SJSA1 (cell line): ENCODE measurements around the gene ZNG1F. TPM values are rescaled to one million over a fixed set of nuclear protein-coding genes. Genes with fewer than 3 reads are reported as not detected.
"Not testable (repeated sequence)": the region's sequence is repeated elsewhere in the genome, so short reads cannot be mapped to it uniquely, and the experiment has no call there.

ENCODE experiments used
- DNase-seq, 2 experiments: peaks; one replicate each; pipeline ENCODE4 v3.0.0-alpha.2; 2015 to 2020; ENCODE audit warnings: low spot score in 2 of 2, low read depth in 1 of 2
- H3K27ac ChIP-seq: fragments of 250-450 bp; sonication (Bioruptor Pico); 2 replicates; pipeline ENCODE4 v1.5.1; 2020; ENCODE audit warnings: mild to moderate bottlenecking, moderate library complexity
- H3K27me3 ChIP-seq: fragments of 250-450 bp; sonication (Bioruptor Pico); replicated peaks from 2 replicates; pipeline ENCODE4 v1.5.1; 2020; ENCODE audit warnings: mild to moderate bottlenecking, moderate library complexity
- H3K36me3 ChIP-seq: fragments of 250-450 bp; sonication (Bioruptor Pico); 2 replicates; pipeline ENCODE4 v1.5.1; 2020; ENCODE audit warnings: mild to moderate bottlenecking
- H3K4me1 ChIP-seq: fragments of 250-450 bp; sonication (Bioruptor Pico); replicated peaks from 2 replicates; pipeline ENCODE4 v1.6.1; 2021; ENCODE audit warnings: mild to moderate bottlenecking
- H3K4me3 ChIP-seq: fragments of 250-450 bp; sonication (Bioruptor Pico); 2 replicates; pipeline ENCODE4 v1.5.1; 2020; ENCODE audit warnings: mild to moderate bottlenecking
- H3K9me3 ChIP-seq: fragments of 250-450 bp; sonication (Bioruptor Pico); replicated peaks from 2 replicates; pipeline ENCODE4 v1.5.1; 2020; ENCODE audit warnings: mild to moderate bottlenecking
- total RNA-seq: library from RNA; depleted of rRNA; stranded (reverse); fragments of >200 nt; shearing (Covaris generic); gene quantifications from 2 replicates; pipeline ENCODE4 v1.2.3, GENCODE V29; 2014; rRNA removed

The ZNG1F gene
- 2.8 and 6.0 TPM in 2 replicates for total RNA-seq

- H3K4me1 ChIP-seq, H3K27me3 ChIP-seq, DNase-seq, H3K9me3 ChIP-seq, H3K36me3 ChIP-seq, H3K4me3 ChIP-seq, H3K27ac ChIP-seq: not testable (repeated sequence)
These were observed at the start of gene ZNG1F for GRCh38 chr9:41189217-41189616. Gene ZNG1F, minus strand, starts transcription at chr9:41189317. Its CDS starts 59 bp downstream, at chr9:41189258.

GRCh38 chr9:41237110-41237749 lies 48.1 kb upstream of the ZNG1F start:
- not testable (repeated sequence) for H3K4me1 ChIP-seq, H3K27me3 ChIP-seq, H3K36me3 ChIP-seq, H3K4me3 ChIP-seq, H3K27ac ChIP-seq, H3K9me3 ChIP-seq
- DNase-seq: peak in 1 of 2 experiments; percentile 27

GRCh38 chr9:41236486-41237109 lies 47.5 kb upstream of the ZNG1F start:
- H3K9me3 ChIP-seq: not testable (repeated sequence)

GRCh38 chr9:41234811-41235805 lies 46.0 kb upstream of the ZNG1F start:
- H3K27ac ChIP-seq, H3K4me3 ChIP-seq: not testable (repeated sequence)

More at GRCh38 chr9:41236486-41237109, 47.5 kb upstream of the ZNG1F start:
- not testable (repeated sequence) for H3K4me3 ChIP-seq, H3K27ac ChIP-seq, DNase-seq, H3K27me3 ChIP-seq, H3K4me1 ChIP-seq, H3K36me3 ChIP-seq

GRCh38 chr9:41234221-41234620 lies 45.1 kb upstream of the ZNG1F start:
- H3K27me3 ChIP-seq, DNase-seq, H3K4me1 ChIP-seq, H3K27ac ChIP-seq, H3K4me3 ChIP-seq, H3K36me3 ChIP-seq, H3K9me3 ChIP-seq: not testable (repeated sequence)

More at GRCh38 chr9:41234811-41235805, 46.0 kb upstream of the ZNG1F start:
- H3K27me3 ChIP-seq, H3K9me3 ChIP-seq, H3K4me1 ChIP-seq, H3K36me3 ChIP-seq: not testable (repeated sequence)
- peak in 1 of 2 experiments; percentile 43 for DNase-seq

- not testable (repeated sequence) for H3K36me3 ChIP-seq, H3K4me1 ChIP-seq, H3K27me3 ChIP-seq, H3K27ac ChIP-seq, H3K9me3 ChIP-seq, H3K4me3 ChIP-seq
- peak in 1 of 2 experiments; percentile 46 for DNase-seq
These were observed 43.2 kb upstream of the ZNG1F start for GRCh38 chr9:41232326-41232725.

GRCh38 chr9:41230418-41230817 lies 41.3 kb upstream of the ZNG1F start:
- H3K36me3 ChIP-seq, H3K27me3 ChIP-seq, H3K27ac ChIP-seq, H3K9me3 ChIP-seq, H3K4me3 ChIP-seq, H3K4me1 ChIP-seq: not testable (repeated sequence)
- DNase-seq: peak in 1 of 2 experiments; percentile 2

- no peaks in the 10 kb centered on the region for H3K27me3 ChIP-seq
- DNase-seq: peak; percentile 9 to 44
- no peak overlapping the region for H3K4me3 ChIP-seq
These were observed 40.6 kb upstream of the ZNG1F start for GRCh38 chr9:41229408-41230401.

GRCh38 chr9:41219831-41220230 lies 30.7 kb upstream of the ZNG1F start:
- not testable (repeated sequence) for H3K4me3 ChIP-seq, H3K9me3 ChIP-seq, H3K27me3 ChIP-seq, H3K27ac ChIP-seq, H3K4me1 ChIP-seq, DNase-seq, H3K36me3 ChIP-seq

More at GRCh38 chr9:41229408-41230401, 40.6 kb upstream of the ZNG1F start:
- H3K27ac ChIP-seq: no peak overlapping the region
- no peaks in the 10 kb centered on the region for H3K9me3 ChIP-seq
- no peaks in the 10 kb centered on the region for H3K4me1 ChIP-seq
- no peaks in the 10 kb centered on the region for H3K36me3 ChIP-seq

- not testable (repeated sequence) for H3K4me3 ChIP-seq, H3K4me1 ChIP-seq, H3K27ac ChIP-seq, H3K36me3 ChIP-seq, H3K27me3 ChIP-seq, H3K9me3 ChIP-seq, DNase-seq
These were observed 678 bp downstream of the ZNG1F start for GRCh38 chr9:41188439-41188838.

- not testable (repeated sequence) for H3K9me3 ChIP-seq, H3K4me1 ChIP-seq, H3K4me3 ChIP-seq, H3K27me3 ChIP-seq, H3K36me3 ChIP-seq, DNase-seq, H3K27ac ChIP-seq
These were observed 14.1 kb downstream of the ZNG1F start for GRCh38 chr9:41174994-41175393.

GRCh38 chr9:41150116-41150515 lies 39.0 kb downstream of the ZNG1F start:
- H3K27me3 ChIP-seq, DNase-seq, H3K4me1 ChIP-seq, H3K4me3 ChIP-seq, H3K36me3 ChIP-seq, H3K27ac ChIP-seq, H3K9me3 ChIP-seq: not testable (repeated sequence)

GRCh38 chr9:41141878-41142277 lies 47.2 kb downstream of the ZNG1F start:
- not testable (repeated sequence) for H3K36me3 ChIP-seq, H3K4me1 ChIP-seq, H3K9me3 ChIP-seq, H3K4me3 ChIP-seq, DNase-seq, H3K27me3 ChIP-seq, H3K27ac ChIP-seq
